Gastrocnemius medialis (tissue), 4 donors: ENCODE results near the gene TRIM47.

Experiments
- POLR2A ChIP-seq, 2 donors: fragments of 450-650 bp; IDR thresholded peaks; one replicate each; pipeline ENCODE4 v1.6.1; 2017; ENCODE audit warnings: antibody characterized with exemption in 2 of 2, mild to moderate bottlenecking in 2 of 2, moderate library complexity in 2 of 2
- TF ChIP-seq, protein P1 (sequence below), 5 experiments: fragments of 450-650 bp in 3 of 5; fragments of 200-600 bp in 2 of 5; sonication (generic) in 2 of 5; IDR thresholded peaks in 4 of 5; conservative IDR thresholded peaks in 1 of 5; 1 replicate in 4 of 5; 2 replicates in 1 of 5; pipeline ENCODE4 v1.5.1; 2016 to 2019; ENCODE audit warnings: antibody characterized with exemption in 5 of 5, mild to moderate bottlenecking in 3 of 5, moderate library complexity in 3 of 5

- TF ChIP-seq, protein P1, sequence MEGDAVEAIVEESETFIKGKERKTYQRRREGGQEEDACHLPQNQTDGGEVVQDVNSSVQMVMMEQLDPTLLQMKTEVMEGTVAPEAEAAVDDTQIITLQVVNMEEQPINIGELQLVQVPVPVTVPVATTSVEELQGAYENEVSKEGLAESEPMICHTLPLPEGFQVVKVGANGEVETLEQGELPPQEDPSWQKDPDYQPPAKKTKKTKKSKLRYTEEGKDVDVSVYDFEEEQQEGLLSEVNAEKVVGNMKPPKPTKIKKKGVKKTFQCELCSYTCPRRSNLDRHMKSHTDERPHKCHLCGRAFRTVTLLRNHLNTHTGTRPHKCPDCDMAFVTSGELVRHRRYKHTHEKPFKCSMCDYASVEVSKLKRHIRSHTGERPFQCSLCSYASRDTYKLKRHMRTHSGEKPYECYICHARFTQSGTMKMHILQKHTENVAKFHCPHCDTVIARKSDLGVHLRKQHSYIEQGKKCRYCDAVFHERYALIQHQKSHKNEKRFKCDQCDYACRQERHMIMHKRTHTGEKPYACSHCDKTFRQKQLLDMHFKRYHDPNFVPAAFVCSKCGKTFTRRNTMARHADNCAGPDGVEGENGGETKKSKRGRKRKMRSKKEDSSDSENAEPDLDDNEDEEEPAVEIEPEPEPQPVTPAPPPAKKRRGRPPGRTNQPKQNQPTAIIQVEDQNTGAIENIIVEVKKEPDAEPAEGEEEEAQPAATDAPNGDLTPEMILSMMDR (IDR thresholded peaks at IDR 0.05 in 4 of 5, conservative IDR thresholded peaks at IDR 0.05 in 1 of 5), result no peak
- no peak for TF ChIP-seq POLR2A (IDR thresholded peaks at IDR 0.05)
Measured at GRCh38 chr17:75920045-75920560, 41.7 kb upstream of the TRIM47 start.
